GM12878 (cell line): ENCODE data around the gene HELZ. TPM values are rescaled to one million over a fixed set of nuclear protein-coding genes. Genes with fewer than 3 reads are reported as not detected.

Experiments
- ATAC-seq: fragments of 200-7000 bp; cut with Tn5 transposase; 3 replicates; pipeline ENCODE4 v1.9.1; 2020; ENCODE audit warnings: mild to moderate bottlenecking, moderate library complexity
- BruUV-seq: library from RNA; stranded (reverse); fragments of 400-500 nt; replicated peaks from 2 replicates; lab custom pipeline; 2021; lab: Mats Ljungman, UMichigan
- CTCF ChIA-PET: fragments of 300-600 bp; sonication (Branson Sonifier 250); formaldehyde crosslinking; extraction: SDS; loops from one replicate; lab custom pipeline; 2021; ENCODE audit warnings: inconsistent platforms; lab: Yijun Ruan, JAX
- POLR2A ChIA-PET: fragments of 350-600 bp; formaldehyde crosslinking; extraction: SDS; loops from one replicate; lab custom pipeline; 2021; ENCODE audit warnings: inconsistent platforms; lab: Charles Lee
- RAD21 ChIA-PET: fragments of 300-600 bp; sonication (Branson Sonifier 250); formaldehyde crosslinking; loops from one replicate; lab custom pipeline; 2023; ENCODE audit warnings: antibody characterized with exemption; ENCODE audit not compliant: unreplicated experiment; lab: Charles Lee
- SMC1A ChIA-PET: fragments of 300-600 bp; sonication (Branson Sonifier 250); formaldehyde crosslinking; loops from one replicate; lab custom pipeline; 2023; ENCODE audit not compliant: unreplicated experiment, uncharacterized antibody; lab: Charles Lee
- DNase-seq: peaks from one replicate; pipeline ENCODE4 v3.0.0-alpha.2; 2011; ENCODE audit warnings: low read depth, low spot score
- FAIRE-seq: peaks from 3 replicates; lab custom pipeline; 2011; peaks lifted over from hg19 to GRCh38; lab: Jason Lieb, UNC
- H2AFZ ChIP-seq: 2 replicates; pipeline ENCODE4 v1.6.0; 2011; ENCODE audit warnings: low read depth, low read length, control low read depth; ENCODE audit not compliant: control insufficient read depth
- H3K27ac ChIP-seq: 2 replicates; pipeline ENCODE4 v1.5.1; 2011; ENCODE audit warnings: control low read depth; ENCODE audit not compliant: control insufficient read depth, insufficient read depth
- H3K27me3 ChIP-seq, 2 experiments: replicated peaks in 1 of 2; 2 replicates each; pipeline versions ENCODE4 v1.6.0 to v1.6.1; 2011; ENCODE audit warnings: low read length in 1 of 2; ENCODE audit not compliant: control insufficient read depth in 2 of 2, insufficient read depth in 2 of 2
- H3K36me3 ChIP-seq, 2 experiments: 2 replicates each; pipeline ENCODE4 v1.5.1; 2011; ENCODE audit warnings: low read length in 1 of 2; ENCODE audit not compliant: control insufficient read depth in 2 of 2, insufficient read depth in 2 of 2
- H3K4me1 ChIP-seq: 2 replicates; pipeline ENCODE4 v1.6.1; 2011; ENCODE audit warnings: mild to moderate bottlenecking, low read length, moderate library complexity, mixed read lengths; ENCODE audit not compliant: control insufficient read depth, insufficient read depth
- H3K4me2 ChIP-seq: 2 replicates; pipeline ENCODE4 v1.6.0; 2011; ENCODE audit warnings: control low read depth; ENCODE audit not compliant: control insufficient read depth, insufficient read depth
- H3K4me3 ChIP-seq: fragments of 200-600 bp; sonication (generic); 2 replicates; pipeline ENCODE4 v1.5.1; 2016
- H3K79me2 ChIP-seq: 2 replicates; pipeline ENCODE4 v1.6.0; 2011; ENCODE audit warnings: low read length; ENCODE audit not compliant: control insufficient read depth, insufficient read depth
- H3K9ac ChIP-seq: 2 replicates; pipeline ENCODE4 v1.8.0; 2011; ENCODE audit warnings: low read length, control low read depth, mixed read lengths; ENCODE audit not compliant: control insufficient read depth, insufficient read depth
- H3K9me3 ChIP-seq: replicated peaks from 3 replicates; pipeline ENCODE4 v1.5.1; 2011; ENCODE audit warnings: mild to moderate bottlenecking, low read length; ENCODE audit not compliant: control insufficient read depth, insufficient read depth
- H4K20me1 ChIP-seq: 2 replicates; pipeline ENCODE4 v1.6.0; 2011; ENCODE audit not compliant: control insufficient read depth, insufficient read depth
- CBFB ChIP-seq: IDR thresholded peaks from 2 replicates; pipeline ENCODE4 v1.6.1; 2016; ENCODE audit warnings: antibody characterized with exemption, low read depth
- CREM ChIP-seq: IDR thresholded peaks from 2 replicates; pipeline ENCODE4 v1.6.1; 2014; ENCODE audit warnings: antibody characterized with exemption, low read depth
- EED ChIP-seq: sonication (generic); IDR thresholded peaks from 2 replicates; pipeline ENCODE4 v1.6.1; 2016; ENCODE audit warnings: antibody characterized with exemption, low read depth
- FOXM1 ChIP-seq: IDR thresholded peaks from 2 replicates; pipeline ENCODE4 v1.6.1; 2012; ENCODE audit warnings: low read depth, mild to moderate bottlenecking, inconsistent platforms, low read length, moderate library complexity
- IKZF2 ChIP-seq, 2 experiments: fragments of 450-650 bp; IDR thresholded peaks; 2 replicates each; pipeline ENCODE4 v1.6.1; 2017; ENCODE audit warnings: mild to moderate bottlenecking in 2 of 2, moderate library complexity in 2 of 2
- JUNB ChIP-seq: IDR thresholded peaks from 2 replicates; pipeline ENCODE4 v1.6.1; 2016; ENCODE audit warnings: antibody characterized with exemption, mild to moderate bottlenecking
- MTA3 ChIP-seq: IDR thresholded peaks from 2 replicates; pipeline ENCODE4 v1.6.1; 2012; ENCODE audit warnings: low read length, inconsistent platforms, borderline replicate concordance
- MYC ChIP-seq: IDR thresholded peaks from 2 replicates; pipeline ENCODE4 v1.6.1; 2011; ENCODE audit warnings: mild to moderate bottlenecking, low read length, moderate library complexity, inconsistent platforms; ENCODE audit not compliant: insufficient read depth, insufficient replicate concordance, insufficient read length, severe bottlenecking
- NR2C2 ChIP-seq: IDR thresholded peaks from 2 replicates; pipeline ENCODE4 v1.6.1; 2011; ENCODE audit warnings: borderline replicate concordance, low read depth; ENCODE audit not compliant: control insufficient read depth, insufficient read length
- RCOR1 ChIP-seq: conservative IDR thresholded peaks from 2 replicates; pipeline ENCODE4 v1.6.1; 2012; ENCODE audit warnings: low read depth, low read length, improper control_type of control experiment
- TBL1XR1 ChIP-seq: IDR thresholded peaks from 2 replicates; pipeline ENCODE4 v1.6.1; 2012; ENCODE audit warnings: low read depth, low read length, improper control_type of control experiment
- YBX1 ChIP-seq: fragments of 450-650 bp; IDR thresholded peaks from 2 replicates; pipeline ENCODE4 v1.6.1; 2016; ENCODE audit warnings: antibody characterized with exemption
- ZSCAN29 ChIP-seq: fragments of 450-650 bp; IDR thresholded peaks from 2 replicates; pipeline ENCODE4 v1.6.1; 2017; ENCODE audit warnings: mild to moderate bottlenecking, moderate library complexity
- WGBS: methylation state at CpG from one replicate; pipeline ENCODE4 v1.1.6; 2016; ENCODE audit warnings: low lambda C conversion rate; ENCODE audit not compliant: insufficient replicate concordance, insufficient coverage; ENCODE audit errors: missing lambda C conversion rate; 5-methylcytosine and 5-hydroxymethylcytosine counted together
- in situ Hi-C: fragments of 300-500 bp; cut with MboI; formaldehyde crosslinking; loops from 9 replicates; pipeline ENCODE4 v1.14.3; 2018; ENCODE audit warnings: mixed read lengths
- intact Hi-C: fragments of 100-400 bp; cut with micrococcal nuclease; formaldehyde crosslinking; loops from one replicate; pipeline ENCODE4 v1.14.2; 2022; ENCODE audit not compliant: unreplicated experiment
- polyA plus RNA-seq, 11 experiments: library from polyadenylated mRNA; depleted of rRNA in 4 of 11; unstranded in 6 of 11; stranded (reverse) in 5 of 11; fragments of >200 nt; fragmentation: Nextera tagmentation in 4 of 11; fragmentation: Illumina TruSeq in 1 of 11; extraction: Ambion mirVana in 4 of 11; extraction: Trizol in 1 of 11; gene quantifications; 1 replicate in 1 of 11; 2 replicates in 10 of 11; pipeline versions ENCODE4 v1.2.1 to v1.2.3, GENCODE V29; 2011 to 2016; ENCODE audit warnings: inconsistent platforms in 2 of 11, missing spikeins in 2 of 11, low read depth in 1 of 11
- total RNA-seq, 4 experiments: library from RNA; depleted of rRNA in 3 of 4; stranded (reverse); fragments of >200 nt in 3 of 4; fragmentation: Illumina TruSeq in 1 of 4; extraction: Trizol in 1 of 4; gene quantifications; 2 replicates each; pipeline versions ENCODE4 v1.2.1 to v1.2.3, GENCODE V29; 2013 to 2021
- TF ChIP-seq, protein P1 (sequence below): fragments of 450-650 bp; IDR thresholded peaks from 2 replicates; pipeline ENCODE4 v1.6.1; 2017; ENCODE audit warnings: mild to moderate bottlenecking, moderate library complexity

HELZ gene
- total and polyA plus RNA-seq, 10 of the 15 experiments (the other 5 are each of a cell fraction or from before 2014, with no cell fraction given): 1.5 to 36.8 (median 19.1) TPM

DNA sequence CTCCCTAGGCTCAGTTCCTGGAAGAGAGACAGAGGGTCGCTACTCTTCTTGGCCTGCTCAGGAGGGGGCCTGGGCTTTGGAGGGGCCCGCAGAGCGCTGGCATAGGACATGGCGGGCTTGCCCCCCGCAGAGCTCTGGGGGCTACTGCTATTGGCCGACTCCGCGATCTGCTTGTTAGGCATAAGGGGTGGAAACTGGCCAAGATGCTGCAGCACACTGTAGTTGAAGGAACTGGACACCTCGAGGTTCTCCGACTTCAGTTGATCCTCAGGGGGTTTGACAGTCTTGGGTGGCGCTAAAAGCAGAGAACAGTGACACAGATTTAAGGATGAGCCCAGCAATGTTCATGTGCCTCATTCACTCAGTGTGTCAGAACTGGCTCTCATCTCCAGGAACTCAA lies 166.7 kb downstream of the HELZ start:
- H3K9me3 ChIP-seq: no peaks in the 10 kb centered on the region
- ChIA-PET CTCF (interaction anchor here (0.6 to 1.3 kb wide), 3 partner anchors 10 to 104 kb away, joined by 3 to 6 read pairs (median 3); no protein-coding TSS in a partner anchor), SMC1A (no interaction called here), RAD21 (no interaction called here), POLR2A (interaction anchor here (1.1 kb wide), 1 partner anchor 11 kb away, joined by 4 read pairs; no protein-coding TSS in a partner anchor)
- H3K4me3 ChIP-seq: no peak overlapping the region
- H3K4me1 ChIP-seq: peaks cover 15% of the 10 kb centered on the region
- H3K4me2 ChIP-seq: no peak overlapping the region
- DNase-seq (no peak), ATAC-seq (no peak), FAIRE-seq (no peak)
- no peak overlapping the region for H3K9ac ChIP-seq
- H4K20me1 ChIP-seq: no peaks in the 10 kb centered on the region
- H3K27ac ChIP-seq: no peak overlapping the region
- 98% methylated on average over 11 of the region's 11 CpGs for WGBS
- no peak for TF ChIP-seq EED
- no peak for TF ChIP-seq ZSCAN29
- no peak for TF ChIP-seq MYC
- no peak for TF ChIP-seq NR2C2
- no peak for TF ChIP-seq RCOR1
- TF ChIP-seq MTA3: no peak
- no peak for TF ChIP-seq JUNB
- TF ChIP-seq FOXM1: no peak
- TF ChIP-seq, protein P1, sequence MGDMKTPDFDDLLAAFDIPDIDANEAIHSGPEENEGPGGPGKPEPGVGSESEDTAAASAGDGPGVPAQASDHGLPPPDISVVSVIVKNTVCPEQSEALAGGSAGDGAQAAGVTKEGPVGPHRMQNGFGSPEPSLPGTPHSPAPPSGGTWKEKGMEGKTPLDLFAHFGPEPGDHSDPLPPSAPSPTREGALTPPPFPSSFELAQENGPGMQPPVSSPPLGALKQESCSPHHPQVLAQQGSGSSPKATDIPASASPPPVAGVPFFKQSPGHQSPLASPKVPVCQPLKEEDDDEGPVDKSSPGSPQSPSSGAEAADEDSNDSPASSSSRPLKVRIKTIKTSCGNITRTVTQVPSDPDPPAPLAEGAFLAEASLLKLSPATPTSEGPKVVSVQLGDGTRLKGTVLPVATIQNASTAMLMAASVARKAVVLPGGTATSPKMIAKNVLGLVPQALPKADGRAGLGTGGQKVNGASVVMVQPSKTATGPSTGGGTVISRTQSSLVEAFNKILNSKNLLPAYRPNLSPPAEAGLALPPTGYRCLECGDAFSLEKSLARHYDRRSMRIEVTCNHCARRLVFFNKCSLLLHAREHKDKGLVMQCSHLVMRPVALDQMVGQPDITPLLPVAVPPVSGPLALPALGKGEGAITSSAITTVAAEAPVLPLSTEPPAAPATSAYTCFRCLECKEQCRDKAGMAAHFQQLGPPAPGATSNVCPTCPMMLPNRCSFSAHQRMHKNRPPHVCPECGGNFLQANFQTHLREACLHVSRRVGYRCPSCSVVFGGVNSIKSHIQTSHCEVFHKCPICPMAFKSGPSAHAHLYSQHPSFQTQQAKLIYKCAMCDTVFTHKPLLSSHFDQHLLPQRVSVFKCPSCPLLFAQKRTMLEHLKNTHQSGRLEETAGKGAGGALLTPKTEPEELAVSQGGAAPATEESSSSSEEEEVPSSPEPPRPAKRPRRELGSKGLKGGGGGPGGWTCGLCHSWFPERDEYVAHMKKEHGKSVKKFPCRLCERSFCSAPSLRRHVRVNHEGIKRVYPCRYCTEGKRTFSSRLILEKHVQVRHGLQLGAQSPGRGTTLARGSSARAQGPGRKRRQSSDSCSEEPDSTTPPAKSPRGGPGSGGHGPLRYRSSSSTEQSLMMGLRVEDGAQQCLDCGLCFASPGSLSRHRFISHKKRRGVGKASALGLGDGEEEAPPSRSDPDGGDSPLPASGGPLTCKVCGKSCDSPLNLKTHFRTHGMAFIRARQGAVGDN: no peak
- TF ChIP-seq CREM: no peak
- no peak for TF ChIP-seq YBX1
- TF ChIP-seq CBFB: no peak
- no peak for TF ChIP-seq TBL1XR1
- TF ChIP-seq IKZF2 (IDR thresholded peaks at IDR 0.05): no peak
- intact Hi-C loops: no loop called here
- no peaks in the 10 kb centered on the region; the same call in 1 of the 2 replicates for H3K79me2 ChIP-seq
- H2AFZ ChIP-seq: no peak overlapping the region
- no peaks in the 10 kb centered on the region for H3K27me3 ChIP-seq
- in situ Hi-C loops: no loop called here
- peaks cover 0 to 7% of the 10 kb centered on the region in 2 experiments; a peak in 3 of 4 replicates for H3K36me3 ChIP-seq
- BruUV-seq: no TSS peak
